HG02642 (cell line): Measurements from ENCODE around the gene TMPRSS7.
A peak's percentile ranks its signal among the peaks of the same experiment; 100 is the strongest.
"Not testable (repeated sequence)": the region's sequence is repeated elsewhere in the genome, so short reads cannot be mapped to it uniquely, and the experiment has no call there.

Experiments
- ATAC-seq: cut with Tn5 transposase; IDR thresholded peaks from one replicate; pipeline ENCODE4 v1.9.1; 2021; ENCODE audit warnings: mild to moderate bottlenecking; ENCODE audit not compliant: unreplicated experiment, poor library complexity

The TMPRSS7 gene

DNA sequence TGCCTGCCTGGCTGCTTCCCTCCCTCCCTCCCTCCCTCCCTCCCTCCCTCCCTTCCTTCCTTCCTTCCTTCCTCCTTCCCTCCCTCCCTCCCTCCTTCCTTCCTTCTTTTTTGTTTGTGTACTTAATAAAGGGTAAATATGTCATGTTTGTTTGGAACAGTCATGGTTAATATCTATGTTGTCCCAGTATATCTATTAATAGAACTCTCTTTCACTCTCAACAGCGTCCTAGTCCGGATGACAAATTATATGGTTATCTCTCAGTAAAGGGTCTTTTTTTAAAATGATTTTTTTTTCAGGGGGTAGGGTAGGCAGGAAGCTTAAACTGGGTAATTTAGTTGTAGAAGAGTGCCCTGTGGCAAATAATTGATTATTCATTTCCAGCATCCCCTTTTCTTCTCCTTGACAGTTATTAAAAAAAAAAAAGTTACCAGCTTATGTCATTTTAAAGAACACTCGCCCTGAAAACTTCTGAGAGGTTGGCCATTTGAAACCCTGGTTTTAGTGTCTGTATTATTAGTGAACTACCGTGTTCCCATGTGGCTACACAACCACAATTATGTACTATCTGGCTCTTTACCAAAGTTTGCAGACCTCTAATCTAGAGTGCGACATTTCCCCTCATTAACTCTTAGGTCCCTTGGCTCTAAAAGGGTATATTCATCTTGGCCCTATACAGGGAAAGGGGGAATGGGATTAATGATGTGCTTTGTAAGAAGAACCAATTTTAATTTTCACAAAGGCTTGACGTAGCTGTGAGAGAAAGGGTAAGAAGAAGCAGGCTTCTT is 22.1 kb upstream of the TMPRSS7 start:
- ATAC-seq = no peak

DNA sequence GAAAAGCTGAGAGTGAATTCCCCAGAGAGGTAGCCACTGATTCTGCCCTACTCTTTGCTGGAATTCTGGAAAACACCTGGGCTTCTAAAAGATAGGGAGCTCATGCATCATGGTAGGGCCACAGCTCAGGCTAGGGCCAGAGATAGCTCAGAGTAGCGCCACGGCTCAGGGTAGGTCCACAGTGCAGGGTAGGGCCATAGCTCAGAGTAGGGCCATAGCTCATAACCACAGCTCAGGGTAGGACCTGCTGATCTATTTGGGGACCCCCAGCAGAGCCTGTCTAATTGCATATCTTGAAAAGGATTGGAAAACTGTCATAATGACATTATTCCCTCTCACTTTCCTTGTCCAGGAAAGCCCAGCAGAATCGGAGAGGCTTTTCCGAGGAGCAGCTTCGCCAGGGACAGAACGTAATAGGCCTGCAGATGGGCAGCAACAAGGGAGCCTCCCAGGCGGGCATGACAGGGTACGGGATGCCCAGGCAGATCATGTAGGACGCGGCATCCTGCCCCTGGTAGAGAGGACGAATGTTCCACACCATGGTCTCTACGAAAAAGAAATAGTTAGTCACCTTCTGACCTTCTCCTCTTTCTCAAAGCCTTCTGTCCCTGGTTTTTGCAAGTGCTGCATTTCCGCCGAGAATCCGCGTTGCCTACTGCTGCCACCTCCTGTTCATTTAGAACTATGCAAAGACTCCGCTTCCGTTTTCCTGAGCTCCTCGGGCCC is 21.3 kb upstream of the TMPRSS7 start:
- ATAC-seq = peak; percentile 89

DNA sequence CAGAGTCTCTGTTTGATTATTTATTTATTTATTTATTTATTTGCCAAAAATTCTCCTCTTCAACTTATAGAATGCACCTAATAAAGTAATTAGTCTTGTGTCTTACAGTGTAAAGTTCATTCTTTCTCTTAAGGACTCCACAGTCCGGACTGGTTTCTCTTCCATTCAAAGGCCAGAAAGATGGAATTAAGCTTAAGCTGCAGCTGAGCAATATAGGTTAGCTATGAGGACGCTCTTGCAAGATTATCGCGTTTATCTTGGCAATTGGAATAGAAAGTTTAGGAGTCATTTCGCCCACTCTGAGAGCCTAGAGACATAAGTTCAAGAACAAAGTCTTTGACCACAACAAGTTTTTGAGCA is 20.8 kb upstream of the TMPRSS7 start:
- peak; percentile 14 for ATAC-seq

DNA sequence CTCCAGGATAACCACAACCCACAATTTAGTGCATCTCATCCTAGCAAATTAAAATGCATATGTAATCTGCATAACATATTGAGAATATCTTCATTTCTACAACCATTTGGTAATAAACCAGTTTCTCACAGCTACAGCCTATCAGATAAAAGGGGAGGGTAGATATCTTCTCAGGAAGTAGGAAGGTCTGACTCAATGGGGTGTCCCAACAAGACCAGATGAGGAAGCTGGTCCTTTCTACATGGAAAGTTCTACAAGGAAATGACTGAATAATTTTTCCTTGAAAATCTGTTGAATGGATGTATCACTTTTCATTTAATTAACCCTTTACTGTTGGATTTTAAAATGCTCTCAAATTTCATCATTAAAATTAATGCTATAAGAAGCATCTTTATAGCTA is 17.4 kb upstream of the TMPRSS7 start:
- ATAC-seq = no peak

DNA sequence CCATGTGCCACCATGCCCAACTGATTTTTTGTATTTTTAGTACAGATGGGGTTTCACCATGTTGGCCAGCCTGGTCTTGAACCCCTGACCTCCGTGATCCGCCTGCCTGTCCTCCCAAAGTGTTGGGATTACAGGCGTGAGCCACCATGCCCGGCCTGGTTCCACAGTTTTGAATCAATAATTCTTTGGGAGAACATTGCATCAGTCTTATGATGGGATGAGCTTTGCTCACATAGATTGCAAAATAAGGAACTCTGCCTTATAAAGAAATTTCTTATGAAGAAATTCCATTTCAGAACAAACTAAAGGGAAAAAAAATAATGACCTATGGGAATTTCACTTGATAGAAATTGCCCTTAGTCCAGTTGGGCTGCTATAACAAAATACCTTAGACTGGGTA is 15.8 kb upstream of the TMPRSS7 start:
- ATAC-seq = no peak

DNA sequence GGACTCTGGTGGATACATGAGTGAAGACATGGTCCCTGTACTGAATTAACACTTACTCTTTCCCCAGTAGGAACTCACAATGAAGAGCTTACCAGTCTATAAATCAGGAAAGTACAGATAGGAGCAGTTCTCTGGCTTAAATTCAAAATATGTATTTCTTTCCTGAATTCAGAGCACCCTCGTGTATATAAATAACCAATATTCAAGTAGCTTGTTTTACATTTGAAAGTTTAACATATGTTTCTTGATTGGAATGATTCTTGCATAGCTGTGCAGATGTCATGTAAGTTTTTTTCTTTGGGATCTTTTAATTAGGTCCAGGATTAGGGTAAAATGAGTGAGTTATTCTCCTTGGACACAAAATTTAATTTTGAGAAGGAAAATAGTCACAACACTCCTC is 14.8 kb upstream of the TMPRSS7 start:
- no peak for ATAC-seq

DNA sequence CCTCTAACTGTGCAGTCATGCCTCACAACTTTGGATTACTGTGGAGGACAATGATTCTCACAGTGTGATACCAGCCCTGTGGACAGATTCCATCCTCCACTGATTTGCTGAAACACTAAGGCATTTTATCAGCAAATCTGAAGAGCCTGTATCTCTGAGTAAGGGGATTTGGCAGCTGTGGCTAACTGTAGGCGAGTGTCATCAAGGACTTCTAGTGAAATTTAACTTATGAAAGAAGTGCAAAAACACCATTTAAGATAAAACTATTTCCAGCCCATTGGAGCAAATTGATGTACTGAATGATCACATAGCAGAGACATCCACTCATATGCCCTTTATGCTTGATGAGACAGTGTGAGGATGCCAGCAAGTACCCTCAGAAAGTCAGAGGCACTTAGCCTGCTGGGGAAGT is 13.9 kb upstream of the TMPRSS7 start:
- ATAC-seq = no peak

DNA sequence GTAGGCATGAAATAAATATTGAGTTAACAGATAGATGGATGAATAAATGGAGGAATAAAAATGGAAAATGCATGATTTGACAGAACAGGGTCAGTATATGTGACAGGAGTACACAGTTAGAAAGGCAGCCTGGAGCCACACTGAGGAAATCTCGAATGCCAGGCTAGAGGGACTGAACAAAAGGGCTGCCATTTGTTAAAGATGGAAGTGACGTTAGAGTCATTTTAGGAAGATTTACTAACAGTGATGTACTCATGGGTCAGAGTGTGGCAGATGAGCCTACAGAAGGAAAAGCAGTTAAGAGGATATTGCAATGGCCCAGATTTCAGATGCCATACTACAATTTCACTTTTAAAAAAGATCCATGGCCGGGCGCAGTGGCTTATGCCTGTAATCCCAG is 7.4 kb upstream of the TMPRSS7 start:
- no peak for ATAC-seq

DNA sequence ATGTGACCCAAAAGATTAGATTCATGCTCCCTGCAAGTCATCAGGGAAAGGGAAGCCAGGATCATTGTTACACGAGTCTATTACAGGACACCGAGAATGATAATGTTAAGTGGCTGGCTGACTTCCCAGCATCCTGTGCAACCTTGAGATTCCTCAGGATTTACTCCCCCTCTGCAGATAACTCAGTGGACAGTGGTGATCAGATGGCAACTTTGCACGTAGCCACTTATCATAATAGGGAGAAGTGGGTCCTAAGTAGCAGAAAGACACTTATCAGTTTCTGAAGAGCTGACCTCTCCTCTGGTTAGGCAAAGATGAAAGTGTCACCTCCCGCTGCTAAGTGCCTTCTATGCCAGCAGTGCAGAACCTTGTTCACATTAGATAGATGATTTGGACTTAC is 6.7 kb upstream of the TMPRSS7 start:
- ATAC-seq = no peak

DNA sequence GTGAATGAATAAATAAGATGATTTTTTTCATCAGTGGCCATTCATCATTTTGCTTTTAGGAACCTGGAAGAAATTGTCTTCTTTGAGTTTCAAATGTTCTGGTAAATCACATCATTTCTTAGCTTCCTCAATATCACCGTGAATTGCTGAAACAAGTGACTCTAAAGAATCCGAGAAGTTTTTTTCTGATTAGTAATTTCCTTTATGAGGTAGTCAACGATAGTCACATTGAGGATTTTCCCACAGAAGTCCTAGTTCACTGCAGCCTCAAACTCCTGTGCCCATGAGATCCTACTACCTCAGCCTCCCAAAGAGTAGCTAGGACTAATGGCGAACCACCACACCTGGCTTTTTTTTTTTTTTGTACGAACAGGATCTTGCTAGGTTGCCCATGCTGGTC is 3.6 kb upstream of the TMPRSS7 start:
- ATAC-seq = no peak

DNA sequence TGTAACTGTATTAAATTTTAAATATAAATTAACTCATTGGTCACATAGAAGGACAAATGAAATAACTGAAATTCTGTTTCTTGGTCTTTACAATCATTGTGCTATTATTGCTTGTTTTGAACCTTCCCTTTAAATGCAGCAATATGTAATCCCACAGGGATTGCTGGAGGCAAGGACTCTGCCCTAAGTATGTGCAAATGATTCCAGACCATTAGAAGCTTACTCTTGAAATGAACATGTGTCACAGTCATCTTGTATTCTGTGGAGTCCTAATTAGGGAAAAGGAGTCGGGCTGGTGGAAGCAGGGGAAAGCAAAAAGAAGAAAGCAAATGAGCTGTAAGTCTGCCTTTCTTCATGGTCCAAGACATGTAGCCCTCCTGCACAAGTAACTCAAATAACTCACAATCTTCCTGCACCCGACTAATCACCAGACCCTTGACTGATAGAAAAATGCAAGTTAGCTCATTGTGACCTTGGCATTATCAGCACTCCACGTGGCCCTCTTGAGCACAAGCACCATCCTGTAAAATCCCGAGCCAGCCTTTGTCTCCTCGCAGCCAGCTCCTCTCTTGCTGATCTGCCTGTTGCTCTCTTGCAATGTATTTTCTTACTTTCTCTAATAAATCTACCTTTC is 2.3 kb upstream of the TMPRSS7 start:
- ATAC-seq = no peak

DNA sequence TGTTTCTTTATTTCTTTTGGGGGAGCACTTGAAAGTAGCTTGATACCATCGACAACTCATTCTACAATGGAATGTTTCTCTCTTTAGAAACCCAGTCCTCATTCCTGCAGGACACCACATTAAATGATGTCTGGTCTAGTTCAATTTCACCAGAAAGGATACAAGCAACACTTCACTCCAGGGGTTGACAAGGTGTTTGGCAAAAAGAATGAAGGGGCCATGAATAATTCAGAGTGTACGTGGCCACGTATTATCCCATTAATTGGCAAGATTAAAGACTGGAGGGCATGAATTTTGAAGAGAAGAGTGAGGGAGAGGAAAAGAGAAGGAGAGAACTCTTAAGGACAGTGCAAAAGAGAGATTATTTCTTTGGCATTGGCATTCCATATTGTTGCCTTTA is 705 bp downstream of the TMPRSS7 start:
- ATAC-seq = no peak

DNA sequence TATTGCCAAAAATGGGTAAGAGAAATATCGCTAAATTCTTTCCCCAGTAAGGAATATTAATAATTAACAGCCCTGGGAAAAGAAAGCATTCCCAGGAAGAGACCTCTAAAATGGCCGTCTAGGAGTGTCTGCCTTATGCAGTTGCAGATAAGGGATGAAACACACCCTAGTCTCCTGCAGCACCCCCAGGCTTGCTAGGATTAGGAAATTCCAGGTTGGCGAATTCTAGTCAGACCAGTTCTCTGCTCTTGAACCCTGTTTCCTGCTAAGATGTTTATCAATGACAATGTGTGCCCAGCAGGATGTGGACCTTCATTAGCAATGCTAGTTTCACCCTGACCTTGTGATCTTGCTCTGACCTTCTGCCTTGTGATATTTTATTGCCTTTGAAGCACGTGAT is 2.7 kb downstream of the TMPRSS7 start:
- not testable (repeated sequence) for ATAC-seq

DNA sequence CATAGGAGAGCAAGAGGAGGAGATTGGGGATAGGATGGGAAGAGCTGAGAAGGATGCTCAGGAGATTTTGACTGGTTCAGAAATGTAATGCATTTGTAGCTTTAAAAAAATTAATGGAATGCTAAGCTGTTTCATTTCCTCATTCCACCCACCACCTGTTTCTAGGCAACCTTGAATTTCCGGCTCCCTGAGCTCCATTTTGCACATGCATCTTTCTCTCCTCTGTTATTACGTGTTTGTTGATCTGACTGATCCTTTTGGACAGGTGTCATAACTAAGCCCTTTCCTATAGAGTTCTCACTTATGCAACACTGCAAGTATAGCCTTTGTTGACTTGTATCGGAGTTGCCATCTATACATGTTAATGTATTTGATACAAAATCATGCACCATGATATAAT is 4.3 kb downstream of the TMPRSS7 start:
- ATAC-seq = peak; percentile 45

DNA sequence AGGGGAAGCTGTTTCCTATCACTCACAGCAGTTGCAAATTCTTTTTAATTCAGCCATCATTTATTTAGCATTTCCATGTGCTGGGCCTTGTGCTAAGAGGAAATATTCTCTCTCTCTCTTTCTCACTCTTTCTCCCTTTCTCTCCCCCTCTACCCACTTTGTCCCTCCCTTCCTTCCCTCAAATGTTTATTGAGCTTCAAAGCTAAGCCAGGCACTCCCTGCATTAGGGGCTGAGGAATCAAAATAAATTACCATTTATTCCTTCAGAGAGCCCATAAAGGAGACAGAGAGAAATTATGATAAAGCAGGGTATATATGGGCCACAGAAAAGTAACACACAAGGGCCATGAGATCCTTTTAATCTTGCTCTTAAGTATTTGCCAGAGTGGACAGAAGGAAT is 6.8 kb downstream of the TMPRSS7 start:
- no peak for ATAC-seq

DNA sequence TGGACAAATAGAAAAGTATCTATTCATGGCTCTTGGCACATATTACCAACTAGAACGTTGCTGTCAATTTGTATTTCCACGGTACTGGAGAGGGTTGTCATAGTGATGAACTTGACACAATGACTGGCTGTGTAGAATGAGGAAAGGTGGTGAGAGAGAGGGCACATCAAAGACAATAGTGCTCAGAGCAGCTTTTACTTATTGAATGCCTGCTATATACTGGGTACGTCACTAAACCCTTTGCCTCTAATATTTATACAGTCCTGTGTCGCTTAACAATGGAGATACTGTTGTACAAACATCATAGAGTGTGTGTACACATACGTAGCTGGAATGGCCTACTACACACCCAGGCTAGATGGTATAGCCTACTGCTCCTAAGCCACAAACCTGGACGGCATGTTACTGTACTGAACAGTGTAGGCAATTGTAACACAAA is 8.3 kb downstream of the TMPRSS7 start:
- no peak for ATAC-seq

DNA sequence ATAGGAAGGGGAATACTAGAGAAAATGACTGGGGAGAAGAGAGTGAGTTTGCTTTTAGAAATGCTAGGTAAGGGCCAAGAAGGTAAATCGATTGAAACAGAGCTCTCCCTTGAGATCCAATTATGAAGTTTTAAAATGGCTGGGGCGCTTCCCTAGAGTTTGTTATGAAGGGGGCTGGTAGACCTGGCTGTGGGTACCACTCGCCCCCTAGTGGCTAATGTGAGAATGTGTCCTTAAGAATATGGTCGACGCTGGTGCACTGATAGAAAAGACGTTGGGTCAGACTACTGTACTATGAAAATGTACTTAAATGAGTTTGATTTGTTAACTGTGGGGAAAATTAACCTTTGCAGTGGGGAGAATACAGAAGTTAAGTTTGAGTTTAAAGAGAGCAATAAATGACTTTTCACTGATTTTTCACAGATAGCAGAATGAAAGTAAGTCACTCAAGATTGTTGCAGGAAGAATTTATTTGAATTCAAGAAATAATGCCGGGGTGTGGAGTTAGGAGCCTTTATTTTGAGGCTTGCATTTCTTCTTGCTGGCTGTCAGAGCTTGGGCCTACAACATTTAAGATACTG is 9.2 kb downstream of the TMPRSS7 start:
- peak; percentile 93 for ATAC-seq

DNA sequence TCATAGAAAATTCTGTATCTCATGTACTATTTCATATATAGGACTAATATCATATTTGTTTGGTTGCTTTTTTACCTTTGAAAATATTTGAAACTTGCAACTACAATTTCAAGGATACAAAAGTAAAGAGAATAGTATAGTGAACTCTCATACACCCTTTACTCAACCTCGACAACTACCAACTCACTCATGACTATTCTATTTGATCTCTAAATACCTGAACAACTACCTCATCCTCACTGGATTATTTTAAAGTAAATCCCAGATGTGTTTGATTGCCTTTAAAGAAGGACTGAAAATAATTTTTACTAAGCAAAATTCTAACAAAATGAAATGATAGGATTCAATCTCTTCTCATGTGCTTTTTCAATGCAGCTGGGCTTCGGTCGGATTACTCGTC is 12.1 kb downstream of the TMPRSS7 start:
- no peak for ATAC-seq

DNA sequence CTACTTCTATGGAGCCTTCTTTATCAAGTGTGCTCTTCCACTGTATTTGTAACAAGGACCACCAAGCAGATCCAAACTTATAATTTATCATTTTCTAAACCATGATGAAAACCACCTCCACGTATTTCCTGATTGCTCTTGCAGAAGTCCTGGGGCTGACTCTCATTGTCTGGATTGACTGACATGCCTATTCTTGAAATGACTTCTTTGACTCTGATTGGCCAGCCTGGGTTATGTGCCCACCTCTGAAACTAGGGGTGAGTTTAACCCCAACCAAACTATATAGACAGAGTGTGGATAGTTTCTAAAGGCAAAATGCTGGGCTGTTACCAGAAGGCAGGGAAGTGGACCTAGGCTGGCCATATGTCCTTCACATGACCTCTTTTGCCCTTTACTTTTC is 12.7 kb downstream of the TMPRSS7 start:
- ATAC-seq = no peak

DNA sequence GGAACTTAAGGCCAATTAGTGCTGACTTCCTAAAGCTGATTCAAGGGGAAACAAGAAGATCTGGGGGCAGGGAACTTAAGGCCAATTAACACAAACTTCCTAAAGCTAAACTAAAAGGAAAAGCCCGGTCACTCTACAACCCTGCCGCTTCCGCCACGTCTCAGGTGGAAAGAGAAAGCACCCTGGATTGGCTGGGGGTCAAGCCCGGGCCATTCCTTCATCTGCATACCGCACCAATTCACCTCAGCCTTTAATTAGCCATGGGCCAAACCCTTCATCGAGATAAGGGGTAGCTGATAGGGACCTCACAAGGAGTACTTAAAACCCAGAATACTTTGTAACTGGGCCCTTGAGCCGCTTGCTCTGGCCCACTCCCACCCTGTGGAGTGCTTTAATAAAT is 14.4 kb downstream of the TMPRSS7 start:
- ATAC-seq = no peak

DNA sequence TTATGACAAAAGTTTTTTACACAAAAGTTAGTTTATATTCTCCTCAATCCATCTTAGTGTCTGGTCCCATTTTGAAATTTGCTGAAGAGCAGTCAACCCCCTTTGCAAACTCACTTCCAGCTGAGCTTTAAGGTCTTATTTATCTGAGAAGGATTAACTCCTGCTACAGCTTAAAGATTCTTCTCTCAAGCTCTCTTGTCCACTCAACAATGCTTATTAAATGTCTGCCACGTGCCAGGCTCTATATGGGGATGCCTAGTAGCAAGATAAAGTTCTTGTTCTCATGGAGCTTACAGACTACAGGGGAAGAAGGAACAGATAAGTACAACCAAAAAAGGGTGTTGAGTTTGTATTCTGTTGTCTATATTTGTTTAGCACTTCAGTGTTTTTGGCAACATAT is 18.7 kb downstream of the TMPRSS7 start:
- no peak for ATAC-seq
